Hepatocyte (in vitro differentiated cells): ENCODE data around the gene TBC1D2. TPM values are rescaled to one million over a fixed set of nuclear protein-coding genes. Genes with fewer than 3 reads are reported as not detected.

ENCODE experiments used
- DNase-seq: peaks from one replicate; pipeline ENCODE4 v3.0.0-alpha.2; 2016; ENCODE audit warnings: low spot score
- H2AFZ ChIP-seq: fragments of 200-600 bp; sonication (generic); 2 replicates; pipeline ENCODE4 v1.6.0; 2016; ENCODE audit warnings: antibody characterized with exemption, mild to moderate bottlenecking
- H3K27ac ChIP-seq: fragments of 200-600 bp; sonication (generic); 2 replicates; pipeline ENCODE4 v1.5.1; 2016; ENCODE audit warnings: mild to moderate bottlenecking
- H3K27me3 ChIP-seq: fragments of 200-600 bp; sonication (generic); 2 replicates; pipeline ENCODE4 v1.6.1; 2016
- H3K36me3 ChIP-seq: fragments of 200-600 bp; sonication (generic); replicated peaks from 2 replicates; pipeline ENCODE4 v1.5.1; 2016; ENCODE audit warnings: low read depth; ENCODE audit not compliant: insufficient read depth
- H3K4me1 ChIP-seq: fragments of 200-600 bp; sonication (generic); 2 replicates; pipeline ENCODE4 v1.5.1; 2016; ENCODE audit warnings: mild to moderate bottlenecking, moderate library complexity; ENCODE audit not compliant: insufficient read depth
- H3K4me2 ChIP-seq: fragments of 200-600 bp; sonication (generic); 2 replicates; pipeline ENCODE4 v1.6.0; 2016
- H3K4me3 ChIP-seq: fragments of 200-600 bp; sonication (generic); 2 replicates; pipeline ENCODE4 v1.5.1; 2016; ENCODE audit warnings: mild to moderate bottlenecking
- H3K79me2 ChIP-seq: fragments of 200-600 bp; sonication (generic); 2 replicates; pipeline ENCODE4 v1.6.0; 2017; ENCODE audit warnings: mild to moderate bottlenecking
- H3K9me2 ChIP-seq: fragments of 200-600 bp; sonication (generic); replicated peaks from 2 replicates; pipeline ENCODE4 v1.6.0; 2017; ENCODE audit warnings: mild to moderate bottlenecking; ENCODE audit not compliant: insufficient read depth
- H3K9me3 ChIP-seq: fragments of 200-600 bp; sonication (generic); 2 replicates; pipeline ENCODE4 v1.5.1; 2016; ENCODE audit warnings: low read depth, mild to moderate bottlenecking
- H4K20me1 ChIP-seq: fragments of 200-600 bp; sonication (generic); 2 replicates; pipeline ENCODE4 v1.6.0; 2016; ENCODE audit warnings: mild to moderate bottlenecking; ENCODE audit not compliant: insufficient read depth, poor library complexity, severe bottlenecking
- CTCF ChIP-seq: fragments of 200-600 bp; sonication (generic); IDR thresholded peaks from 2 replicates; pipeline ENCODE4 v1.5.1; 2016; ENCODE audit warnings: antibody characterized with exemption, mild to moderate bottlenecking; ENCODE audit not compliant: poor library complexity
- EZH2 ChIP-seq: fragments of 200-600 bp; sonication (generic); IDR thresholded peaks from 2 replicates; pipeline ENCODE4 v1.6.1; 2016; ENCODE audit warnings: antibody characterized with exemption, mild to moderate bottlenecking, borderline replicate concordance
- EZH2phosphoT487 ChIP-seq: fragments of 200-600 bp; sonication (generic); IDR thresholded peaks from one replicate; pipeline ENCODE4 v1.6.1; 2018; ENCODE audit warnings: antibody characterized with exemption, mild to moderate bottlenecking, low read depth, moderate library complexity; ENCODE audit not compliant: unreplicated experiment, severe bottlenecking
- WGBS: methylation state at CpG from one replicate; pipeline ENCODE4 v1.1.6; 2016; ENCODE audit warnings: low lambda C conversion rate; ENCODE audit errors: missing lambda C conversion rate; 5-methylcytosine and 5-hydroxymethylcytosine counted together
- polyA plus RNA-seq: library from polyadenylated mRNA; unstranded; fragments of >200 nt; fragmentation: Nextera tagmentation; extraction: Ambion mirVana; gene quantifications from 2 replicates; pipeline ENCODE4 v1.2.1, GENCODE V29; 2016
- total RNA-seq: library from RNA; depleted of rRNA; stranded (reverse); fragments of >200 nt; gene quantifications from 2 replicates; pipeline ENCODE4 v1.2.3, GENCODE V29; 2014

TBC1D2 gene
- total and polyA plus RNA-seq, 2 experiments from 2014 or later = 20.0 to 31.6 TPM

- Histone ChIP-seq H3K4me1 (peaks cover 4% of the 10 kb centered on the region), H3K4me3 (no peak overlapping the region), H3K9me2 (no peaks in the 10 kb centered on the region), H3K27me3 (no peaks in the 10 kb centered on the region), H4K20me1 (no peaks in the 10 kb centered on the region), H2AFZ (no peak overlapping the region), H3K36me3 (no peaks in the 10 kb centered on the region), H3K79me2 (no peaks in the 10 kb centered on the region), H3K27ac (no peak overlapping the region), H3K9me3 (no peaks in the 10 kb centered on the region), H3K4me2 (no peak overlapping the region)
- no peak for DNase-seq
- TF ChIP-seq EZH2phosphoT487 (no peak), EZH2 (no peak), CTCF (no peak)
- 72% methylated on average over 2 of the region's 2 CpGs for WGBS
Measured at GRCh38 chr9:98280162-98280561, 24.7 kb upstream of the TBC1D2 start.

GRCh38 chr9:98276907-98277469 lies 21.5 kb upstream of the TBC1D2 start:
- no peaks in the 10 kb centered on the region for H3K79me2 ChIP-seq
- 79% methylated on average over 10 of the region's 10 CpGs for WGBS
- no peaks in the 10 kb centered on the region for H4K20me1 ChIP-seq

GRCh38 chr9:98275159-98275558 lies 19.7 kb upstream of the TBC1D2 start:
- H3K36me3 ChIP-seq = no peaks in the 10 kb centered on the region
- DNase-seq = no peak
- peaks cover 4% of the 10 kb centered on the region for H3K4me1 ChIP-seq
- no peaks in the 10 kb centered on the region for H3K9me2 ChIP-seq
- H2AFZ ChIP-seq = no peak overlapping the region
- no peak overlapping the region for H3K4me3 ChIP-seq
- no peak overlapping the region for H3K27ac ChIP-seq
- H3K27me3 ChIP-seq = no peaks in the 10 kb centered on the region
- H3K79me2 ChIP-seq = no peaks in the 10 kb centered on the region
- H3K4me2 ChIP-seq = no peak overlapping the region
- WGBS = 91% methylated on average over 2 of the region's 2 CpGs
- H3K9me3 ChIP-seq = no peaks in the 10 kb centered on the region
- TF ChIP-seq EZH2phosphoT487 (no peak), EZH2 (no peak), CTCF (no peak)
- no peaks in the 10 kb centered on the region for H4K20me1 ChIP-seq

More at GRCh38 chr9:98276907-98277469, 21.5 kb upstream of the TBC1D2 start:
- no peak overlapping the region for H3K4me2 ChIP-seq
- H3K9me3 ChIP-seq = no peaks in the 10 kb centered on the region
- DNase-seq = no peak
- TF ChIP-seq EZH2 (no peak), EZH2phosphoT487 (no peak)
- peaks cover 4% of the 10 kb centered on the region for H3K4me1 ChIP-seq
- H3K4me3 ChIP-seq = no peak overlapping the region
- no peak overlapping the region for H2AFZ ChIP-seq
- H3K36me3 ChIP-seq = no peaks in the 10 kb centered on the region
- H3K9me2 ChIP-seq = no peaks in the 10 kb centered on the region
- no peaks in the 10 kb centered on the region for H3K27me3 ChIP-seq
- no peak overlapping the region for H3K27ac ChIP-seq

GRCh38 chr9:98272083-98272482 lies 16.6 kb upstream of the TBC1D2 start:
- no peaks in the 10 kb centered on the region for H4K20me1 ChIP-seq
- H3K4me3 ChIP-seq = no peak overlapping the region
- H3K27me3 ChIP-seq = no peaks in the 10 kb centered on the region
- 76% methylated on average over 3 of the region's 3 CpGs for WGBS
- H3K79me2 ChIP-seq = no peaks in the 10 kb centered on the region
- DNase-seq = no peak
- H3K9me3 ChIP-seq = no peaks in the 10 kb centered on the region
- H3K36me3 ChIP-seq = no peaks in the 10 kb centered on the region
- H3K4me2 ChIP-seq = no peak overlapping the region
- peaks cover 3% of the 10 kb centered on the region for H3K4me1 ChIP-seq
- no peak for TF ChIP-seq CTCF
- no peak for TF ChIP-seq EZH2
- no peak for TF ChIP-seq EZH2phosphoT487
- no peaks in the 10 kb centered on the region for H3K9me2 ChIP-seq
- H2AFZ ChIP-seq = no peak overlapping the region
- H3K27ac ChIP-seq = no peak overlapping the region
